ENCODE measurements around the gene TTK. TPM values are rescaled to one million over a fixed set of nuclear protein-coding genes. Genes with fewer than 3 reads are reported as not detected.
A peak's percentile ranks its signal among the peaks of the same experiment; 100 is the strongest.

The TTK gene
- total and polyA plus RNA-seq, 9 donors: 7.0 to 12.5 (median 10.1) TPM

DNA sequence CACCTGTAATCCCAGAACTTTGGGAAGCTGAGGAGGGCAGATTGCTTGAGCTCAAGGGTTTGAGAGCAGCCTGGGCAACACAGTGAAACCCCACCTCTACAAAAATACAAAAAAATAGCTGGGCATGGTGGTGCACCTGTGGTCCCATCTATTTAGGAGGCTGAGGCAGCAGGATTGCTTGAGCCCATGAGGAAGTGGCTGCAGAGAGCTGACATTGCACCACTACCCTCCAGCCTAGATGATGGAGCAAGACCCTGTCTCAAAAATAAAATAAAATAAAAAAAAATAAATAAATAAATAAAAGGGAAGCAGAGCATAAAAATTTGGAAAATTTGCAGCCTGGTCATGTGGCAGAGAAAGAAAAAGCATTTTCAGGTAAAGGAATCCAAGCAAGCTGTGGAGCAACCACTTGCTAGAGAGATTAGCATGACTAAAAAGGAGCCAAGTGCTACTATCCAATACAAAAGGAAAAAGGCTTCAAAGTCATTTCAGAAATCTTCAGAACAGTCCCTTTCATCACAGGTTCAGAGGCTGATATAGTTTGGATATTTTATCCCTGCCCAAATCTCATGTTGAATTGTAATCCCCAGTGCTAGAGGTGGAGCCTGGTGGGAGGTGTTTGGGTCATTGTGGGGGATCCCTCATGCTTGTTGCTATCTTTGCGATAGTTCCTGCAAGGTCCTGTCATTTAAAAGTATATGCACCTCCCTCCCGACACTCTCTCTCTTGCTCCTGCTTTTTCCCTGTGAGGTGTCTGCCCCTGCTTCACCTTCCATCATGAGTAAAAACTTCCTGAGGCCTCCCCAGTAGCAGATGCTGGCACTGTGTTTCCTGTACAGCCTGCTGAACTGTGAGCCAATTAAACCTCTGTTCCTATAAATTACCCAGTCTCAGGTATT lies 11.2 kb upstream of the TTK start:
- DNase-seq: no peak
- Histone ChIP-seq H3K27ac (ENCODE audit: low read length) (no peak overlapping the region), H3K36me3 (ENCODE audit: control insufficient read depth, insufficient read depth, low read length) (no peaks in the 10 kb centered on the region), H3K4me3 (ENCODE audit: low read length) (no peak overlapping the region), H3K9me3 (replicated peaks; ENCODE audit: control insufficient read depth, low read depth, low read length) (no peaks in the 10 kb centered on the region), H3K27me3 (ENCODE audit: control insufficient read depth, insufficient read depth, low read length) (peaks cover 3% of the 10 kb centered on the region), H3K4me1 (ENCODE audit: control insufficient read depth, insufficient read depth, low read length) (no peaks in the 10 kb centered on the region)
- WGBS (ENCODE audit: insufficient coverage): no CpG with 5 or more reads among the region's 2 CpGs

DNA sequence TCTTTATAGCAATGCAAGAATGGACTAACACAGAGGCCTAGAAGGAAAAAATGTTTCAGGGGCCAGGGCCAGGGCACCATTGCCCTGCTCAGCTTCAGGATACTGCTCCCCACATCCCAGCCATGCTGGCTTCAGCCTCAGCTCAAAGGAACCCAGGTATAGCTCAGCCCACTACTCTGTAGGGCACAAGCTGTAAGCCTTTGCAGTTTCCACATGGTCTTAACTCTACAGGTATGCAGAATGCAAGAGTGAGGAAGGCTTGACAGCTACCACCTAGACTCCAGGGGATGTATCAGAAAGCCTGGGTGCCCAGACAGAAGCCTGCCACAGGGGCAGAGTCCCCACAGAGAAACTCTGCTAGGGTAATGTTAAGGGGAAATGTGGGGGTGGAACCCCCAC lies 10.5 kb upstream of the TTK start:
- H3K4me1 ChIP-seq (ENCODE audit: control insufficient read depth, insufficient read depth, low read length): no peaks in the 10 kb centered on the region
- no peaks in the 10 kb centered on the region for H3K36me3 ChIP-seq (ENCODE audit: control insufficient read depth, insufficient read depth, low read length)
- H3K27ac ChIP-seq (ENCODE audit: low read length): no peak overlapping the region
- no peaks in the 10 kb centered on the region for H3K9me3 ChIP-seq (replicated peaks; ENCODE audit: control insufficient read depth, low read depth, low read length)
- DNase-seq: no peak
- H3K27me3 ChIP-seq (ENCODE audit: control insufficient read depth, insufficient read depth, low read length): peaks cover 3% of the 10 kb centered on the region
- no peak overlapping the region for H3K4me3 ChIP-seq (ENCODE audit: low read length)

DNA sequence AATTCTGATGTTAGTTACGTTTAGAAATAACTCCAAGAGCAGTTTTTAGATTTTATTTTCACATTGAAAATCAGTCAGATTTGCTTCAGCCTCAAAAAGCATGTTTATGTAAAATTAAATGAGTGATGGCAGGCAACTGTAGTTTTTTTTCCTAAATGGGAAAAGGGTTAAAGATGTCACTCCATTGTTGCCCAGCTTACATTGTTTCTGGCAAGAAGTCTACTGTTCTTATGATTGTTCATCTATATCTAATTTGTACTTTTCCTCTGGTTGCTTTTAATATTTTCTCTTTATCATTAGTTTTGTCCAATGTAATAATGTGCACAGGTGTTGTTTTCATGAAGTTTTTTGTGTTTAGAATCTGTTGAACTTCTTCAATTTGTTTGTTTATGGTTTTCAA lies 6.7 kb upstream of the TTK start:
- H3K4me1 ChIP-seq (ENCODE audit: control insufficient read depth, insufficient read depth, low read length): no peaks in the 10 kb centered on the region
- H3K27ac ChIP-seq (ENCODE audit: low read length): no peak overlapping the region
- H3K27me3 ChIP-seq (ENCODE audit: control insufficient read depth, insufficient read depth, low read length): peaks cover 3% of the 10 kb centered on the region
- no peak overlapping the region for H3K4me3 ChIP-seq (ENCODE audit: low read length)
- H3K36me3 ChIP-seq (ENCODE audit: control insufficient read depth, insufficient read depth, low read length): no peaks in the 10 kb centered on the region
- no peak for DNase-seq
- H3K9me3 ChIP-seq (replicated peaks; ENCODE audit: control insufficient read depth, low read depth, low read length): no peaks in the 10 kb centered on the region
- no CpG with 5 or more reads among the region's 1 CpG for WGBS (ENCODE audit: insufficient coverage)

DNA sequence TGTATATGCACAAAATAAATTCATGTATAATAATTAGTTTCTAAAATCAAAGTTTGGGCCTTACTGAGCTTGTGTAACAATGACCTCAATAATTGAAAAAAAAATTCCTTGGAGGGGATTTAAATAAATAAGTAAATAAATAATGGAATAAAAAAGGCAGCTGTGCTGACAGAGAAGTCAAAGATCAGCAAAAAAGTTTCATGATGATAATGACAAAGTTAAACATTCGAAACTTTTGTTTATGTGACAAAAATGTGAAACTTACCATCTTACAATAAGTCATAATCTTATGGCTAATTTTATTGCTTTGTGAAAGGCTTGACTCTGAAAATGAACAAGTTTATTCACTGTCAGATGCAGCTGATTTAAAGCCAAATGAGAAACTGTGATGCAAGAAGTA lies 3.1 kb upstream of the TTK start:
- Histone ChIP-seq H3K36me3 (ENCODE audit: control insufficient read depth, insufficient read depth, low read length) (no peaks in the 10 kb centered on the region), H3K27ac (ENCODE audit: low read length) (no peak overlapping the region), H3K4me1 (ENCODE audit: control insufficient read depth, insufficient read depth, low read length) (peaks cover 6% of the 10 kb centered on the region), H3K4me3 (ENCODE audit: low read length) (no peak overlapping the region), H3K9me3 (replicated peaks; ENCODE audit: control insufficient read depth, low read depth, low read length) (no peaks in the 10 kb centered on the region), H3K27me3 (ENCODE audit: control insufficient read depth, insufficient read depth, low read length) (no peaks in the 10 kb centered on the region)
- no CpG with 5 or more reads among the region's 1 CpG for WGBS (ENCODE audit: insufficient coverage)
- no peak for DNase-seq

DNA sequence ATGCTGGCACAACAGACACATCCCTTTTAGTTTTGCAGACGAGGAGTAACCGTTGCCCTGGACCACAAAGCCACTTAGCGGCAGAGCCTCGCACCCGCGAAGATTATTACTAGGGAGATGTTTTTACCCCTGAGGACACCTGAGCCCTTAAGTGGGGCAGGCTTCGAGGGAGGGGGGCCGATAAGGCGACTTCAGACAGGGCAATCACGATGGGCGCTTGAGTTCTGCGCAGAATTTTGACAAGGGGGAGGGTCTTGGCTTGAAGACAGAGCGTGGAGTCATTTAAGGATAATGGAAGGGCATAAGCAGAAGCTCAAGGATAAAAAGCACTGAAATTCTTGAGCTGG lies 650 bp upstream of the TTK start:
- WGBS (ENCODE audit: insufficient coverage): 3% methylated on average over 10 of the region's 13 CpGs
- H3K4me1 ChIP-seq (ENCODE audit: control insufficient read depth, insufficient read depth, low read length): peaks cover 6% of the 10 kb centered on the region
- no peaks in the 10 kb centered on the region for H3K9me3 ChIP-seq (replicated peaks; ENCODE audit: control insufficient read depth, low read depth, low read length)
- no peaks in the 10 kb centered on the region for H3K27me3 ChIP-seq (ENCODE audit: control insufficient read depth, insufficient read depth, low read length)
- peak overlapping the region; percentile 75 for H3K4me3 ChIP-seq (ENCODE audit: low read length)
- H3K36me3 ChIP-seq (ENCODE audit: control insufficient read depth, insufficient read depth, low read length): no peaks in the 10 kb centered on the region
- peak overlapping the region; percentile 85 for H3K27ac ChIP-seq (ENCODE audit: low read length)
- peak; percentile 64 for DNase-seq

DNA sequence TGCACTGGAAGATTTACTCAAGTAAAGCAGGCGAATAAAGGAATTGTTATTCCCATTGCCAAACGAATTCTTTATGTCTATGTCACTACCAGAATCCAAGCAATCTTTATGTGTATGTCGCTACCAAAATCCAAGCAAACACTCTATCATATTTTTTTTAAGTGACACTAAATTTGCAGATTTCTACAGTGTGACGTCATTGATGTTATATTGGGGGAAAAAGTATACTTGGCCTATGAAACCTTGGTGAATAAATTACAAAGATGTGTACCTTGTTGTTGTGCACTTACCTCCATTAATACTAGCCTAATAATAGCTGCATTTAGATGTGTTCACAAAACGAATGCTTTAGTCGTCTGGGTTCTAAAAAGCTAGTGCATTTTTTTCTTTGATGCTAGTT lies 957 bp downstream of the TTK start:
- Histone ChIP-seq H3K27ac (ENCODE audit: low read length) (no peak overlapping the region), H3K4me3 (ENCODE audit: low read length) (peak overlapping the region; percentile 75)

DNA sequence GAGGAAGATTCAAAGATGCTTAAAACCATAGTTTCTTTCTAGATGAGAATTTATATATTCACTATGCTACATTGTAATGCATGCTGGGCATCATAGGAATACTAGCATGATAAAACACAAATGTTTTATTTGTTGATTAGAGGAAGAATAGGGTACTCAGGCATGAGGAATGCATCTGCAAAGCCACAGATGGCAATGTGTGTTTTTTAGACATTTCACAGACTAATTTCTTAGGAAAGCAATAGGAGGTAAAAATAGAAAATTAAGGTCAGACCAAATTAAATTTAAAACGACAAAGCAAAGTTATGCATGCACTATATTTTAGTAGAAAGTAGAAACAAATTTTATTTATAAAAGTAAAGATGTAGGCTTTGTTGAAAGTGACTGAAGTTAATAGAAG lies 2.1 kb downstream of the TTK start:
- no CpG with 5 or more reads among the region's 1 CpG for WGBS (ENCODE audit: insufficient coverage)
- H3K4me1 ChIP-seq (ENCODE audit: control insufficient read depth, insufficient read depth, low read length): peaks cover 6% of the 10 kb centered on the region

More for the DNA sequence above, 957 bp downstream of the TTK start:
- no peaks in the 10 kb centered on the region for H3K27me3 ChIP-seq (ENCODE audit: control insufficient read depth, insufficient read depth, low read length)
- peaks cover 6% of the 10 kb centered on the region for H3K4me1 ChIP-seq (ENCODE audit: control insufficient read depth, insufficient read depth, low read length)
- WGBS (ENCODE audit: insufficient coverage): 40% methylated on average over 2 of the region's 6 CpGs
- no peak for DNase-seq
- H3K9me3 ChIP-seq (replicated peaks; ENCODE audit: control insufficient read depth, low read depth, low read length): no peaks in the 10 kb centered on the region
- H3K36me3 ChIP-seq (ENCODE audit: control insufficient read depth, insufficient read depth, low read length): peaks cover 3% of the 10 kb centered on the region

DNA sequence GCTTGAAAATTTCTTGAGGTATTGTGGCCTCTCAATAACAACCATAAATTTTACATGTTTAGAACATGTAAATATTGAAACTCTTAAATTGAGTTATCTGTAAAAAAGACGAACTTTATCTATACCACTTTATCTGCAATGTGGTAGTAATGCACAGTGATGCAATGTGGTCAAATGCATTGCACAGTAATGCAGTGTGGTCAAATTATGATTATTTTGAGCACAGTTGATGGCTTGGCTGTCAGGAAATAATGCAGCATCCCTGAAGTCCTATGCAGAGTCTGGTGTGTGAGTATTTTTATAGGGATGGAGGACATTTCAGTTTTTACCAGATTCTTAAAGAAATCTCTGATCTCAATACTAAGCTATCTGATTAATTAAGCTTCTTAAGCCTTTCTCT lies 5.1 kb downstream of the TTK start:
- H3K36me3 ChIP-seq (ENCODE audit: control insufficient read depth, insufficient read depth, low read length): peaks cover 6% of the 10 kb centered on the region
- no CpG with 5 or more reads among the region's 1 CpG for WGBS (ENCODE audit: insufficient coverage)

More for the DNA sequence above, 2.1 kb downstream of the TTK start:
- Histone ChIP-seq H3K27me3 (ENCODE audit: control insufficient read depth, insufficient read depth, low read length) (no peaks in the 10 kb centered on the region), H3K9me3 (replicated peaks; ENCODE audit: control insufficient read depth, low read depth, low read length) (no peaks in the 10 kb centered on the region), H3K27ac (ENCODE audit: low read length) (no peak overlapping the region), H3K4me3 (ENCODE audit: low read length) (no peak overlapping the region), H3K36me3 (ENCODE audit: control insufficient read depth, insufficient read depth, low read length) (peaks cover 3% of the 10 kb centered on the region)
- DNase-seq: no peak

DNA sequence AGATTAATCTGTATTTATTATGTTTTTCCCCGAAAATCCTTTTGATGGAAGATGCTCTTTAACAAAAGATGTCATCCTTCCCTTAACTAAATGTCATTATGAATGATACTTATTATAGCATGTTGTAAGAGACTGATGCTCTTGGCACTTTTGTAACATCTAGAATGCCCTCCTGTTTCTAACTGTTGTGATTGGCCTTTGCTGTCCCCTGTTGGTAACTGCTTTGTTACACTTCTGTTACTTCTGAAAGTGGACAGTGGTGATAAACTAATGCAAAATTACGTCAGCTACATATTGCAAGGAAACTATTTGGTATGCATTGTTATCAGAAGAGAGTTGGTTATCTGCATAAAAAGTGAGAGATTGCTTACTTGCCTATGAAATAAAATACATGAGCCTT lies 5.8 kb downstream of the TTK start:
- no peak for DNase-seq
- H3K27me3 ChIP-seq (ENCODE audit: control insufficient read depth, insufficient read depth, low read length): no peaks in the 10 kb centered on the region

More for the DNA sequence above, 5.1 kb downstream of the TTK start:
- Histone ChIP-seq H3K9me3 (replicated peaks; ENCODE audit: control insufficient read depth, low read depth, low read length) (no peaks in the 10 kb centered on the region), H3K27me3 (ENCODE audit: control insufficient read depth, insufficient read depth, low read length) (no peaks in the 10 kb centered on the region), H3K4me3 (ENCODE audit: low read length) (no peak overlapping the region), H3K27ac (ENCODE audit: low read length) (no peak overlapping the region), H3K4me1 (ENCODE audit: control insufficient read depth, insufficient read depth, low read length) (peaks cover 3% of the 10 kb centered on the region)
- no peak for DNase-seq

DNA sequence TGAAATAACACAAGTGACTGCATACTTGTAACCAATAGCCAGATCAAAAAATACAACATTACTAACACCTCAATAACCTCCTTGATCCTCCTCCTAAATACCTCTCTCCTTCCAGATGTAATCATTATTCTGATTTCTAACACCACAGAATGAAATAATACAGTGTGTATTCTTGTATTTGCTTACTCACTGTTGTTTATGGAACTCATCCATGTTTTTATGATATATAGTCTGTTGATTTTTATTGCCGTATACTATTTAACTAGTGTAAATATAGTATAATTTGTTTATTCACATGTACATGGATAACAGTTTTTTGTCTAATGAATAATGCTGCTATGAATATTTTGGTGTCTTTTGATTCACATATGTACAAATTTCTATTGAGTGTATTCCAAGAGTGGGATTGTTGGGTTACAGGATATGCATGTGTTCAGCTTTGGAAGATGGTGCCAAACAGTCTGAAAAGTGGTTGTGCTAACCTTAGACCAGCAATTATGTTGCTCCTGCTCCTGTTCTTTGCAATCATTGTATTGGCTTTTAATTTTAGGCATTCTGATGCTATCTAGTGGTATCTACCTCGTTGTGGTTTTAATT lies 11.5 kb downstream of the TTK start:
- no peak overlapping the region for H3K4me3 ChIP-seq (ENCODE audit: low read length)

More for the DNA sequence above, 5.8 kb downstream of the TTK start:
- whole genome bisulfite sequencing (ENCODE audit: insufficient coverage): no CpG with 5 or more reads among the region's 2 CpGs
- H3K36me3 ChIP-seq (ENCODE audit: control insufficient read depth, insufficient read depth, low read length): peaks cover 7% of the 10 kb centered on the region
- no peaks in the 10 kb centered on the region for H3K9me3 ChIP-seq (replicated peaks; ENCODE audit: control insufficient read depth, low read depth, low read length)
- H3K27ac ChIP-seq (ENCODE audit: low read length): no peak overlapping the region
- H3K4me3 ChIP-seq (ENCODE audit: low read length): no peak overlapping the region
- H3K4me1 ChIP-seq (ENCODE audit: control insufficient read depth, insufficient read depth, low read length): no peaks in the 10 kb centered on the region

More for the DNA sequence above, 11.5 kb downstream of the TTK start:
- DNase-seq: no peak
- Histone ChIP-seq H3K36me3 (ENCODE audit: control insufficient read depth, insufficient read depth, low read length) (peaks cover 5% of the 10 kb centered on the region), H3K27ac (ENCODE audit: low read length) (no peak overlapping the region), H3K4me1 (ENCODE audit: control insufficient read depth, insufficient read depth, low read length) (no peaks in the 10 kb centered on the region), H3K27me3 (ENCODE audit: control insufficient read depth, insufficient read depth, low read length) (no peaks in the 10 kb centered on the region), H3K9me3 (replicated peaks; ENCODE audit: control insufficient read depth, low read depth, low read length) (no peaks in the 10 kb centered on the region)
- WGBS (ENCODE audit: insufficient coverage): no CpG with 5 or more reads among the region's 2 CpGs

All from muscle of leg (tissue), 11 donors.